Measurements from ENCODE around the gene JAK3.
A peak's percentile ranks its signal among the peaks of the same experiment; 100 is the strongest.

The JAK3 gene

GRCh38 chr19:17837972-17838371 is 9.8 kb downstream of the JAK3 start:
- DNase-seq, result peak in 2 of 4 experiments; percentile 31 to 35

- no peak for DNase-seq
These were observed 11.3 kb downstream of the JAK3 start for GRCh38 chr19:17836530-17836929.

- no peak for DNase-seq
These were observed 12.4 kb downstream of the JAK3 start for GRCh38 chr19:17835182-17836006.

GRCh38 chr19:17834350-17835181 is 13.2 kb downstream of the JAK3 start:
- no peak for DNase-seq

GRCh38 chr19:17832443-17833208 is 15.2 kb downstream of the JAK3 start:
- no peak for DNase-seq

GRCh38 chr19:17831419-17831888 is 16.3 kb downstream of the JAK3 start:
- no peak for DNase-seq

- no peak for DNase-seq
These were observed 17.0 kb downstream of the JAK3 start for GRCh38 chr19:17830567-17831418.

- no peak for DNase-seq
These were observed 17.8 kb downstream of the JAK3 start for GRCh38 chr19:17829855-17830566.

- no peak for DNase-seq
These were observed 21.2 kb downstream of the JAK3 start for GRCh38 chr19:17826508-17827056.

- no peak for DNase-seq
These were observed 23.4 kb downstream of the JAK3 start for GRCh38 chr19:17824339-17824738.

GRCh38 chr19:17821190-17821589 is 26.6 kb downstream of the JAK3 start, which contains the start of gene INSL3:
TSS of gene INSL3 (minus strand) at chr19:17821519. CDS start at chr19:17821506, 13 bp downstream.
- no peak for DNase-seq

GRCh38 chr19:17817668-17818363 is 30.0 kb downstream of the JAK3 start:
- no peak for DNase-seq

- DNase-seq, result no peak
These were observed 35.7 kb downstream of the JAK3 start for GRCh38 chr19:17812099-17812498.

GRCh38 chr19:17811681-17812080 is 36.1 kb downstream of the JAK3 start:
- no peak for DNase-seq

GRCh38 chr19:17811103-17811502 is 36.7 kb downstream of the JAK3 start:
- no peak for DNase-seq

GRCh38 chr19:17807731-17808316 is 40.0 kb downstream of the JAK3 start:
- DNase-seq, result peak in 1 of 4 experiments; percentile 14

GRCh38 chr19:17806945-17807344 is 40.8 kb downstream of the JAK3 start:
- peak; percentile 3 to 41 (median 16) for DNase-seq

- DNase-seq, result no peak
These were observed 42.4 kb downstream of the JAK3 start for GRCh38 chr19:17805427-17805826.

- DNase-seq, result peak; percentile 66 to 81 (median 78)
These were observed 44.4 kb downstream of the JAK3 start for GRCh38 chr19:17803264-17803896.

Measured in suppressor macrophage (primary cell).